ENCODE data around the gene PDE4D. TPM values are rescaled to one million over a fixed set of nuclear protein-coding genes. Genes with fewer than 3 reads are reported as not detected.
"Not testable (repeated sequence)": the region's sequence is repeated elsewhere in the genome, so short reads cannot be mapped to it uniquely, and the experiment has no call there.

The PDE4D gene
- total and polyA plus RNA-seq, 2 experiments from 2014 or later, result 4.3 to 9.7 TPM

DNA sequence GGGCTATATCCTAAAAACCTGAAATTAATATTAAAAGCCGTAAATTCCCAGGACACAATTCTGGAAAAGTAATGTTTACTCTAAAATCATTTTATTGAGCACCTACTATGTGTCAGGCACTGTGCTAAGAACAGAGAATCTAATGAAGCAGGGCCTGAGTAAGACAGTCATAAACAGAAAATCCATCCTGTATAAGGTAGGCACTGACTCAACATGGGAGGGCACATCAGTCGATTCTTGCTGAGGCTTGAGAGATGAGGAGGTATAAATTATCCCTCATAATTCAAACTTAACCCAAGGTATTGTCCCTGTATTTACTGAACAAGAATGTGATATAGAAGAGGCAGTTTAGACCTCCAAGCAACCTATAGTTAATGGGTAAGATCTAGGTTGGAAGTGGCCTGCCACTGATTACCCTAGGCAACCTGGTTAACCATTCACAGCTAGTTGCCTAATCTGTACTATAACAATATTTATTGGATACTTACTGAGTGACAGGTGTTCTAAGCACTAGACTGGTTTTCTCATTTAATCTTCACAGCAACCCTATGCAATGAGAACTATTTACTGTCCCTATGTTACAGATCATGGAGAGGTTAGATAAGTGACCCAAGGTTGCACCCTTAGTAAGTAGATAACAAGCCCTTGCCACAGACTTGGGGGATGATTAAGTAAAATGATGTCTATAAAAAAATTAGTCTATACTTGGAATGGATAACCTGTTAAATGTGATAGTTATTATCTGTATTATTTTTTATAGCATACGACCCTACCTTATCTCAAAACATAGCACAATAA lies 317.7 kb downstream of the PDE4D start:
- no peak overlapping the region for H3K4me3 ChIP-seq
- H2AFZ ChIP-seq, result no peak overlapping the region
- no peaks in the 10 kb centered on the region for H4K20me1 ChIP-seq (ENCODE audit: insufficient read depth)
- no peak for DNase-seq
- H3K36me3 ChIP-seq (ENCODE audit: low read depth), result no peaks in the 10 kb centered on the region
- no peaks in the 10 kb centered on the region for H3K9me2 ChIP-seq (ENCODE audit: insufficient read depth)
- no peak overlapping the region for H3K9ac ChIP-seq
- H3K4me1 ChIP-seq (ENCODE audit: insufficient read depth), result no peaks in the 10 kb centered on the region
- no peak overlapping the region for H3K27ac ChIP-seq
- H3F3A ChIP-seq (ENCODE audit: insufficient read depth), result no peaks in the 10 kb centered on the region
- no peak overlapping the region for H3K4me2 ChIP-seq (ENCODE audit: unreplicated experiment)
- WGBS, 2 experiments (ENCODE audit: low coverage in 1 of 2, low lambda C conversion rate in 2 of 2, missing lambda C conversion rate in 2 of 2), result 76 to 78% methylated on average over 3 of the region's 3 CpGs
- no peaks in the 10 kb centered on the region for H3K79me2 ChIP-seq (ENCODE audit: insufficient read depth)
- no peak for TF ChIP-seq EZH2 (IDR thresholded peaks at IDR 0.05; ENCODE audit: insufficient read depth, poor library complexity, severe bottlenecking)
- TF ChIP-seq EZH2phosphoT487 (IDR thresholded peaks at IDR 0.05; ENCODE audit: insufficient read depth, low read depth), result no peak
- in situ Hi-C loops (cut with MboI), result no loop called here
- H3K9me3 ChIP-seq (ENCODE audit: low read depth), result no peaks in the 10 kb centered on the region
- no peaks in the 10 kb centered on the region for H3K27me3 ChIP-seq (replicated peaks; ENCODE audit: insufficient read depth)

DNA sequence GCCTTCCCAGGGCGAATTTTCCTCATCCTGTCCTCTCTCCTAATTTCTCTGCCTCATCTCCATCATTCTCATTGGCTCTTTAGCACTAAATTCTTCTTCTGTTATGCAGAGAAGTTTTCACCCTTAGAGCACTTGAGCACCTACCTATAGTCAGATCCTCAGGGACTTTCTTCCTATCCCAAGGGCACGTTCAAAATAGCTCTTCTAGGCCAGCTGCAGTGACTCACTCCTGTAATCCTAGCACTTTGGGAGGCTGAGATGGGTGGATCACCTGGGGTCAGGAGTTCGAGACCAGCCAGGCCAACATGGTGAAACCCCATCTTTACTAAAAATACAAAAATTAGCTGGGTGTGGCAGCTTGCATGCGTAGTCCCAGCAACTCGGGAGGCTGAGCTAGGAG lies 320.0 kb downstream of the PDE4D start:
- H3K4me1 ChIP-seq (ENCODE audit: insufficient read depth); H2AFZ ChIP-seq; DNase-seq; H3K36me3 ChIP-seq (ENCODE audit: low read depth); H3F3A ChIP-seq (ENCODE audit: insufficient read depth); H3K27me3 ChIP-seq (replicated peaks; ENCODE audit: insufficient read depth); H3K9ac ChIP-seq; H3K27ac ChIP-seq; H3K4me3 ChIP-seq; H3K9me2 ChIP-seq (ENCODE audit: insufficient read depth); in situ Hi-C loops (cut with MboI); H3K4me2 ChIP-seq (ENCODE audit: unreplicated experiment); H3K9me3 ChIP-seq (ENCODE audit: low read depth); H4K20me1 ChIP-seq (ENCODE audit: insufficient read depth); H3K79me2 ChIP-seq (ENCODE audit: insufficient read depth): not testable (repeated sequence)
- 79 to 84% methylated on average over 5 of the region's 5 CpGs for WGBS, 2 experiments (ENCODE audit: low coverage in 1 of 2, low lambda C conversion rate in 2 of 2, missing lambda C conversion rate in 2 of 2)

DNA sequence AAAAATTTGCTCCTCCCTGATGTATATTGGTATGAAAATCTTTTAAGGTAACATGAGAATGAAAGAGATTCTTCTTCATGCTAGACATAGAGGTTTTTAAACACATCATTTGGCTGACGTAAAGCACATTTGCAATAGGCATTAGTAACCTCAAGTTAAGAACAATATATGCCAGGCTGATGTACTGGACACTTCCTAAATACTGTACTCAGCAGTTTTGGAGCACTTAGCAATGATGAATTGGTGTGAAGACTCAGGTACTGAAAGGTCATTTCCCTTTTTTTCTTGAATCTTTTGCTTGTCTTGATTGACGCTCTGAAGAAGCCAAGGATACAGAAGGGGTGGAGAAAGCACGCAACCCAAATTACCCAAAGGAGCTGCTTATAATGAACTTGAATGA lies 322.5 kb downstream of the PDE4D start:
- Histone ChIP-seq H3K27ac (no peak overlapping the region), H2AFZ (no peak overlapping the region), H3K4me2 (ENCODE audit: unreplicated experiment) (no peak overlapping the region), H3K9me3 (ENCODE audit: low read depth) (no peaks in the 10 kb centered on the region), H3K36me3 (ENCODE audit: low read depth) (no peaks in the 10 kb centered on the region), H3K9me2 (ENCODE audit: insufficient read depth) (no peaks in the 10 kb centered on the region), H4K20me1 (ENCODE audit: insufficient read depth) (no peaks in the 10 kb centered on the region), H3K9ac (no peak overlapping the region), H3K27me3 (replicated peaks; ENCODE audit: insufficient read depth) (no peaks in the 10 kb centered on the region), H3F3A (ENCODE audit: insufficient read depth) (no peaks in the 10 kb centered on the region), H3K4me1 (ENCODE audit: insufficient read depth) (no peaks in the 10 kb centered on the region), H3K79me2 (ENCODE audit: insufficient read depth) (no peaks in the 10 kb centered on the region), H3K4me3 (no peak overlapping the region)
- in situ Hi-C loops (cut with MboI), result no loop called here
- no peak for DNase-seq
- TF ChIP-seq EZH2phosphoT487 (IDR thresholded peaks at IDR 0.05; ENCODE audit: insufficient read depth, low read depth) (no peak), EZH2 (IDR thresholded peaks at IDR 0.05; ENCODE audit: insufficient read depth, poor library complexity, severe bottlenecking) (no peak)
- WGBS, 2 experiments (ENCODE audit: low coverage in 1 of 2, low lambda C conversion rate in 2 of 2, missing lambda C conversion rate in 2 of 2), result 93 to 98% methylated on average over 3 of the region's 3 CpGs

DNA sequence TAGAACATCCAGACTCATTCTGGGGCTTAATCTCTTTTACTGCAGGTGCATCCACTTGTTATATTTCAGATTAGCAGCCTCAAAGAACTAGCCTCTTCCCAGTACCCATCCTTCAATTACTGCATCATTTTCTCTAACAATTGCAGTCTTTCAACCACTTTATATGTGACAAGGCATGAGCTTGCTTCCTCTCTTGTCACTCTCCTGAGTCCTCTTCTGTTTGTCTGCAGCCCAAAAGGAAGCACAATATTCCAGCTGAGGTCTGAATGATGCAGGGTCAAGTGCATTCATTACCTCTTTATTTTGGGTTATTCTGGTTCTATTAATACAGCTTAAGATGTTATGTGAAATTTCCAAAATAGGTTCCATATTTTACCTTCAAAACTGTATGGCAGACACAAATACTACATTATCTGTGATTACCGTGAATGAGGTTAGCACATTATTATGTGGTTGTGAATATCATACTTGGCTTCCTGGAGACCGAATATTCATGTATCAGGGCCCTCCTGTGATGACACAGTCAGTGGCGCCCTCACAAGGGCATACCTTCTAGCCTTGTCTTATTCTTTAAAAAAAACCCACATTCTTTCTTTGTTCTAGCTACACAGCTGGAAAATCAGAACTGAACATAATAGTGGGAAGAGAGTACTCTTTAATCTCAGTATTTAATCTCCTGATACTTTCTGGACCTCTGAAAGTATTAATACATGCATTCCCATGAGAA lies 323.8 kb downstream of the PDE4D start:
- Histone ChIP-seq H3K9me3 (ENCODE audit: low read depth) (no peaks in the 10 kb centered on the region), H3K9me2 (ENCODE audit: insufficient read depth) (no peaks in the 10 kb centered on the region), H3K27me3 (replicated peaks; ENCODE audit: insufficient read depth) (no peaks in the 10 kb centered on the region), H2AFZ (no peak overlapping the region), H3K36me3 (ENCODE audit: low read depth) (no peaks in the 10 kb centered on the region), H3K9ac (no peak overlapping the region), H3K4me2 (ENCODE audit: unreplicated experiment) (no peak overlapping the region), H3K4me1 (ENCODE audit: insufficient read depth) (no peaks in the 10 kb centered on the region), H3K27ac (no peak overlapping the region), H4K20me1 (ENCODE audit: insufficient read depth) (no peaks in the 10 kb centered on the region), H3F3A (ENCODE audit: insufficient read depth) (no peaks in the 10 kb centered on the region), H3K4me3 (no peak overlapping the region), H3K79me2 (ENCODE audit: insufficient read depth) (no peaks in the 10 kb centered on the region)
- no peak for TF ChIP-seq EZH2 (IDR thresholded peaks at IDR 0.05; ENCODE audit: insufficient read depth, poor library complexity, severe bottlenecking)
- no peak for TF ChIP-seq EZH2phosphoT487 (IDR thresholded peaks at IDR 0.05; ENCODE audit: insufficient read depth, low read depth)
- in situ Hi-C loops (cut with MboI), result no loop called here
- no peak for DNase-seq
- 43 to 49% methylated on average over 3 of the region's 3 CpGs for WGBS, 2 experiments (ENCODE audit: low coverage in 1 of 2, low lambda C conversion rate in 2 of 2, missing lambda C conversion rate in 2 of 2)

Measured in GM23248 (cell line).